B cell (primary cell): ENCODE results near the gene CRTC1. TPM values are rescaled to one million over a fixed set of nuclear protein-coding genes. Genes with fewer than 3 reads are reported as not detected.

Experiments used
- ATAC-seq: fragments of 200-7000 bp; cut with Tn5 transposase; one replicate; pipeline ENCODE4 v1.10.0; 2021; ENCODE audit warnings: low read depth, mild to moderate bottlenecking, moderate number of reproducible peaks, moderate library complexity
- CTCF ChIA-PET: fragments of 350-600 bp; sonication (Branson Sonifier 250); formaldehyde crosslinking; loops from one replicate; lab custom pipeline; 2021; ENCODE audit warnings: antibody characterized with exemption, inconsistent platforms; lab: Charles Lee
- POLR2A ChIA-PET: fragments of 350-600 bp; sonication (Branson Sonifier 250); formaldehyde crosslinking; loops from one replicate; lab custom pipeline; 2021; ENCODE audit warnings: antibody characterized with exemption; lab: Charles Lee
- DNase-seq: peaks from one replicate; pipeline ENCODE4 v3.0.0; 2013
- H2AFZ ChIP-seq: 2 replicates; pipeline ENCODE4 v1.6.1; 2012; ENCODE audit warnings: mild to moderate bottlenecking, low read depth, low read length; ENCODE audit not compliant: insufficient read depth, poor library complexity, severe bottlenecking
- H3K27ac ChIP-seq, 2 donors: 1 replicate in 1 of 2; 2 replicates in 1 of 2; pipeline ENCODE4 v1.5.1; 2012 to 2013; ENCODE audit warnings: low read length in 2 of 2, mild to moderate bottlenecking in 2 of 2, moderate library complexity in 1 of 2
- H3K27me3 ChIP-seq, 4 experiments: fragments of 200-600 bp in 1 of 4; sonication (generic) in 1 of 4; replicated peaks in 1 of 4; 1 replicate in 2 of 4; 2 replicates in 2 of 4; pipeline versions ENCODE4 v1.6.1 to v1.7.0; 2013 to 2016; ENCODE audit warnings: low read length in 3 of 4, mild to moderate bottlenecking in 2 of 4, mixed read lengths in 1 of 4, moderate library complexity in 1 of 4; ENCODE audit not compliant: insufficient read depth in 4 of 4, control insufficient read depth in 3 of 4; ENCODE audit errors: control extremely low read depth in 1 of 4
- H3K36me3 ChIP-seq, 2 experiments: replicated peaks in 1 of 2; 1 replicate in 1 of 2; 2 replicates in 1 of 2; pipeline versions ENCODE4 v1.6.1 to v1.7.1; 2013; ENCODE audit warnings: low read length in 1 of 2; ENCODE audit not compliant: insufficient read depth in 2 of 2, control insufficient read depth in 1 of 2; ENCODE audit errors: control extremely low read depth in 1 of 2, extremely low read depth in 1 of 2
- H3K4me1 ChIP-seq, 2 donors: fragments of 200-600 bp in 1 of 2; sonication (generic) in 1 of 2; 1 replicate in 1 of 2; 2 replicates in 1 of 2; pipeline versions ENCODE4 v1.5.1 to v1.6.1; 2013 to 2017; ENCODE audit warnings: low read length in 2 of 2; ENCODE audit not compliant: control insufficient read depth in 2 of 2, insufficient read depth in 2 of 2
- H3K4me2 ChIP-seq: replicated peaks from 2 replicates; pipeline ENCODE3; 2012; ENCODE audit warnings: mild to moderate bottlenecking, low read depth, low read length; ENCODE audit not compliant: poor library complexity, severe bottlenecking
- H3K4me3 ChIP-seq, 5 experiments: fragments of 200-600 bp in 1 of 5; sonication (generic) in 1 of 5; 1 replicate in 3 of 5; 2 replicates in 2 of 5; pipeline versions ENCODE4 v1.5.1 to v1.7.0; 2011 to 2016; ENCODE audit warnings: low read length in 4 of 5, mild to moderate bottlenecking in 4 of 5, low read depth in 2 of 5, control low read depth in 1 of 5, moderate library complexity in 1 of 5; ENCODE audit not compliant: insufficient read depth in 1 of 5; ENCODE audit errors: control extremely low read depth in 1 of 5, extremely low read depth in 1 of 5
- H3K79me2 ChIP-seq: fragments of 200-600 bp; sonication (generic); one replicate; pipeline ENCODE4 v1.6.0; 2016; ENCODE audit warnings: low read length; ENCODE audit not compliant: control insufficient read depth, insufficient read depth
- H3K9ac ChIP-seq: fragments of 200-600 bp; sonication (generic); 2 replicates; pipeline ENCODE4 v1.6.1; 2017; ENCODE audit warnings: mild to moderate bottlenecking, low read length, moderate library complexity
- H3K9me3 ChIP-seq, 3 donors: one replicate each; pipeline versions ENCODE4 v1.6.1 to v1.7.1; 2013; ENCODE audit warnings: low read length in 2 of 3; ENCODE audit not compliant: control insufficient read depth in 2 of 3, insufficient read depth in 1 of 3; ENCODE audit errors: control extremely low read depth in 1 of 3
- H4K20me1 ChIP-seq: 2 replicates; pipeline ENCODE4 v1.6.0; 2012; ENCODE audit warnings: mild to moderate bottlenecking, low read length; ENCODE audit not compliant: insufficient read depth, control insufficient read depth, poor library complexity, severe bottlenecking
- H3K27ac Mint-ChIP-seq: one replicate; pipeline ENCODE4 v1.8.0; 2021; ENCODE audit warnings: mixed read lengths
- H3K27me3 Mint-ChIP-seq: one replicate; pipeline ENCODE4 v1.8.0; 2021; ENCODE audit warnings: mixed read lengths
- H3K4me1 Mint-ChIP-seq: one replicate; pipeline ENCODE4 v1.8.0; 2021; ENCODE audit warnings: mixed read lengths
- H3K4me3 Mint-ChIP-seq: one replicate; pipeline ENCODE4 v1.8.0; 2021; ENCODE audit warnings: mixed read lengths
- H3K9me3 Mint-ChIP-seq: one replicate; pipeline ENCODE4 v1.8.0; 2022; ENCODE audit warnings: mixed read lengths; ENCODE audit not compliant: insufficient read depth
- CTCF ChIP-seq: fragments of 200-600 bp; IDR thresholded peaks from one replicate; pipeline ENCODE4 v1.8.0; 2022; ENCODE audit warnings: antibody characterized with exemption, mild to moderate bottlenecking
- EZH2 ChIP-seq: IDR thresholded peaks from 2 replicates; pipeline ENCODE4 v1.6.1; 2012; ENCODE audit warnings: borderline replicate concordance, low read depth, mild to moderate bottlenecking, moderate library complexity, low read length; ENCODE audit not compliant: insufficient read depth, poor library complexity, severe bottlenecking
- WGBS: methylation state at CpG from one replicate; pipeline ENCODE4 v1.1.5; 2013; ENCODE audit warnings: missing lambda C conversion rate; ENCODE audit not compliant: insufficient coverage; 5-methylcytosine and 5-hydroxymethylcytosine counted together
- intact Hi-C: fragments of 100-400 bp; cut with micrococcal nuclease; formaldehyde crosslinking; loops from one replicate; pipeline ENCODE4 v1.10.0; 2022
- polyA plus RNA-seq: library from polyadenylated mRNA; depleted of rRNA; stranded (reverse); fragments of >200 nt; gene quantifications from 2 replicates; pipeline ENCODE4 v1.2.3, GENCODE V29; 2012
- total RNA-seq, 2 donors: library from RNA; stranded (reverse); fragments of 120-200 nt in 1 of 2; gene quantifications; 1 replicate in 1 of 2; 2 replicates in 1 of 2; pipeline versions ENCODE4 v1.2.3 to v1.2.4, GENCODE V29; 2013 to 2022

CRTC1 gene
- total and polyA plus RNA-seq, 2 donors (not counting 1 experiment from before 2014, with no cell fraction given) = 15.9 to 30.1 TPM

GRCh38 chr19:18663940-18664530 lies 19.4 kb upstream of the CRTC1 start:
- Histone ChIP-seq H4K20me1 (peaks cover 12% of the 10 kb centered on the region), H2AFZ (no peak overlapping the region), H3K9ac (no peak overlapping the region), H3K4me2 (no peak overlapping the region), H3K27me3 (no peaks in the 10 kb centered on the region), H3K9me3 (peaks cover 0 to 9% (median 0%) of the 10 kb centered on the region in 3 donors), H3K27ac (no peak overlapping the region), H3K4me3 (no peak overlapping the region), H3K36me3 (peaks cover 0 to 13% of the 10 kb centered on the region in 2 experiments), H3K79me2 (peaks cover 12% of the 10 kb centered on the region), H3K4me1 (peaks cover 5 to 33% of the 10 kb centered on the region in 2 donors)
- DNase-seq (no peak), ATAC-seq (no peak)
- Mint-ChIP-seq H3K4me1 (peaks cover 18% of the 10 kb centered on the region), H3K9me3 (no peaks in the 10 kb centered on the region), H3K4me3 (no peak overlapping the region), H3K27me3 (no peaks in the 10 kb centered on the region), H3K27ac (no peak overlapping the region)
- CTCF ChIA-PET = no interaction called here
- intact Hi-C loops = no loop called here
- POLR2A ChIA-PET = no interaction called here
- TF ChIP-seq EZH2 = no peak
- no peak for TF ChIP-seq CTCF
- WGBS = 60% methylated on average over 14 of the region's 14 CpGs

- peaks cover under 1% of the 10 kb centered on the region for H4K20me1 ChIP-seq
- no peaks in the 10 kb centered on the region for H3K27me3 Mint-ChIP-seq
- CTCF ChIA-PET = interaction anchor here (0.6 kb wide), 1 partner anchor 338 kb away, joined by 4 read pairs; no protein-coding TSS in a partner anchor
- peaks cover 11% of the 10 kb centered on the region for H3K4me1 Mint-ChIP-seq
- no peaks in the 10 kb centered on the region for H3K27me3 ChIP-seq
- H3K79me2 ChIP-seq = no peaks in the 10 kb centered on the region
- H3K4me2 ChIP-seq = peak overlapping the region; percentile 19
- DNase-seq (no peak), ATAC-seq (no peak)
- peaks cover 0 to 23% of the 10 kb centered on the region in 2 donors for H3K4me1 ChIP-seq
- intact Hi-C loops = no loop called here
- no peak overlapping the region for H3K9ac ChIP-seq
- H3K4me3 ChIP-seq = no peak overlapping the region
- no peak overlapping the region for H3K4me3 Mint-ChIP-seq
- H3K27ac Mint-ChIP-seq = no peak overlapping the region
- no peak overlapping the region for H2AFZ ChIP-seq
- H3K27ac ChIP-seq = no peak overlapping the region
- 68% methylated on average over 22 of the region's 22 CpGs for WGBS
- POLR2A ChIA-PET = no interaction called here
- H3K9me3 ChIP-seq = peaks cover 0 to 9% (median 0%) of the 10 kb centered on the region in 3 donors
- peaks cover 0 to 18% of the 10 kb centered on the region in 2 experiments for H3K36me3 ChIP-seq
- TF ChIP-seq EZH2 (no peak), CTCF (no peak)
- H3K9me3 Mint-ChIP-seq = no peaks in the 10 kb centered on the region
Observed at GRCh38 chr19:18665771-18666202, 17.7 kb upstream of the CRTC1 start.
